Measurements from ENCODE around the gene TULP4. TPM values are rescaled to one million over a fixed set of nuclear protein-coding genes. Genes with fewer than 3 reads are reported as not detected.

The TULP4 gene
- total and polyA plus RNA-seq, 2 donors, result 5.3 to 293 TPM

GRCh38 chr6:158501360-158502262 is 189.3 kb downstream of the TULP4 start:
- Histone ChIP-seq H3K4me3 (ENCODE audit: low read depth, low read length) (no peak overlapping the region), H3K4me1 (ENCODE audit: insufficient read depth) (no peaks in the 10 kb centered on the region), H3K27ac (ENCODE audit: low read depth) (no peak overlapping the region), H3K36me3 (ENCODE audit: insufficient read depth) (peaks cover 8% of the 10 kb centered on the region)
- no peak for DNase-seq (ENCODE audit: extremely low spot score)
- WGBS, result 92% methylated on average over 26 of the region's 26 CpGs

GRCh38 chr6:158502263-158502950 is 190.1 kb downstream of the TULP4 start:
- 97% methylated on average over 43 of the region's 43 CpGs for WGBS
- H3K36me3 ChIP-seq (ENCODE audit: insufficient read depth), result peaks cover 8% of the 10 kb centered on the region
- H3K4me3 ChIP-seq (ENCODE audit: low read depth, low read length), result no peak overlapping the region
- no peaks in the 10 kb centered on the region for H3K4me1 ChIP-seq (ENCODE audit: insufficient read depth)
- no peak for DNase-seq (ENCODE audit: extremely low spot score)
- H3K27ac ChIP-seq (ENCODE audit: low read depth), result no peak overlapping the region

DNA sequence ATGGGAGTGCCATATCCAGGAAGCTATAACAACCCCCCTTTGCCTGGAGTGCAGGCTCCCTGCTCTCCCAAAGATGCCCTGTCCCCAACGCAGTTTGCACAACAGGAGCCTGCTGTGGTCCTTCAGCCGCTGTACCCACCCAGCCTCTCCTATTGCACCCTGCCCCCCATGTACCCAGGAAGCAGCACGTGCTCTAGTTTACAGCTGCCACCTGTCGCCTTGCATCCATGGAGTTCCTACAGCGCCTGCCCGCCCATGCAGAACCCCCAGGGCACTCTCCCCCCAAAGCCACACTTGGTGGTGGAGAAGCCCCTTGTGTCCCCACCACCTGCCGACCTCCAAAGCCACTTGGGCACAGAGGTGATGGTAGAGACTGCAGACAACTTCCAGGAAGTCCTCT is 191.0 kb downstream of the TULP4 start:
- 94% methylated on average over 7 of the region's 7 CpGs for WGBS
- DNase-seq (ENCODE audit: extremely low spot score), result no peak

GRCh38 chr6:158503846-158504245 is 191.6 kb downstream of the TULP4 start:
- no peak for DNase-seq (ENCODE audit: extremely low spot score)
- no peaks in the 10 kb centered on the region for H3K4me1 ChIP-seq (ENCODE audit: insufficient read depth)
- H3K4me3 ChIP-seq (ENCODE audit: low read depth, low read length), result no peak overlapping the region
- H3K36me3 ChIP-seq (ENCODE audit: insufficient read depth), result peaks cover 5% of the 10 kb centered on the region
- 96% methylated on average over 25 of the region's 25 CpGs for WGBS
- H3K27ac ChIP-seq (ENCODE audit: low read depth), result no peak overlapping the region

More for the DNA sequence above, 191.0 kb downstream of the TULP4 start:
- H3K27ac ChIP-seq (ENCODE audit: low read depth), result no peak overlapping the region
- no peaks in the 10 kb centered on the region for H3K4me1 ChIP-seq (ENCODE audit: insufficient read depth)
- no peak overlapping the region for H3K4me3 ChIP-seq (ENCODE audit: low read depth, low read length)
- peaks cover 8% of the 10 kb centered on the region for H3K36me3 ChIP-seq (ENCODE audit: insufficient read depth)

DNA sequence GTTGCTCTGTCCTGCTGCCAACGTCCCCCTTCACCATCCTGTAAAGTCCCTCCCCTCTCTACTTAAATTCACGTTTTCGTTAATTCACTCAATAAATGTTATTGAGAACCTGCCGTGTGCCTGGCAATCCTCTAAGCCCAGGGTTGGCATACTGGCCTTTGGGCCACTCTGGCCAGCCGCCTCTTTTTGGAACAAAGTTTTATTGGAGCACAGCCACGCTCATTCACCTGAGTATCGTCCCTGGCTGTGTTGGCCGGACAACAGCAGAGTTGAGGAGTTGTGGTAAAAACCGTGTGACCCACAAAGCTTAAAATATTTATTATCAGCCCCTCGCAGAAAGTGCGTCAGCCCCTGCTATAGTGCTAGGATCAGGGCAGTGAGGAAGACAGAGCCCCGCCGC is 192.9 kb downstream of the TULP4 start:
- H3K27ac ChIP-seq (ENCODE audit: low read depth), result no peak overlapping the region
- H3K4me1 ChIP-seq (ENCODE audit: insufficient read depth), result no peaks in the 10 kb centered on the region
- H3K4me3 ChIP-seq (ENCODE audit: low read depth, low read length), result no peak overlapping the region
- no peak for DNase-seq (ENCODE audit: extremely low spot score)
- WGBS, result 91% methylated on average over 13 of the region's 13 CpGs
- peaks cover 5% of the 10 kb centered on the region for H3K36me3 ChIP-seq (ENCODE audit: insufficient read depth)

GRCh38 chr6:158506601-158507000 is 194.3 kb downstream of the TULP4 start:
- no peak overlapping the region for H3K27ac ChIP-seq (ENCODE audit: low read depth)
- WGBS, result 66% methylated on average over 10 of the region's 10 CpGs

DNA sequence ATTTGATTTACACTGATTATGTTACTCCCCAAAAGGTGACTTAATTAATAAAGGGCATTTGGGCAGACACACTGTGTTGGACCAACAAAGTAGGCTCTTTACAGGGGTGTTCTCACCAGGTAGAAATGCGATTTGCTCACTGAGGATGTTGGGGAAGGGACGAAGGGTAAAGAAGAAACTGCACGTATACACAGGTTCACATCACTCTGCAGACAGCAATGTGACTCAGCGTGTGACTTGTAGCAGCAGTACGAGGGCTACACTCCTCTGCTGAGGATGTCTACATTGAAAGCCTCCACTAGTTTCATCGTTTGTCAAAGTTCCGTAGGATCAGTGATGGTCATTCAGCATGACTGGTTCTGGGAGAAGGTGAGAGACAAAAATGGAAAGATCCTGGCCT is 194.9 kb downstream of the TULP4 start:
- DNase-seq (ENCODE audit: extremely low spot score), result no peak
- H3K36me3 ChIP-seq (ENCODE audit: insufficient read depth), result peaks cover 3% of the 10 kb centered on the region
- no peak overlapping the region for H3K4me3 ChIP-seq (ENCODE audit: low read depth, low read length)
- H3K4me1 ChIP-seq (ENCODE audit: insufficient read depth), result no peaks in the 10 kb centered on the region
- H3K27ac ChIP-seq (ENCODE audit: low read depth), result no peak overlapping the region
- 92% methylated on average over 7 of the region's 7 CpGs for WGBS

More at GRCh38 chr6:158506601-158507000, 194.3 kb downstream of the TULP4 start:
- Histone ChIP-seq H3K4me3 (ENCODE audit: low read depth, low read length) (no peak overlapping the region), H3K4me1 (ENCODE audit: insufficient read depth) (no peaks in the 10 kb centered on the region), H3K36me3 (ENCODE audit: insufficient read depth) (peaks cover 5% of the 10 kb centered on the region)
- no peak for DNase-seq (ENCODE audit: extremely low spot score)

DNA sequence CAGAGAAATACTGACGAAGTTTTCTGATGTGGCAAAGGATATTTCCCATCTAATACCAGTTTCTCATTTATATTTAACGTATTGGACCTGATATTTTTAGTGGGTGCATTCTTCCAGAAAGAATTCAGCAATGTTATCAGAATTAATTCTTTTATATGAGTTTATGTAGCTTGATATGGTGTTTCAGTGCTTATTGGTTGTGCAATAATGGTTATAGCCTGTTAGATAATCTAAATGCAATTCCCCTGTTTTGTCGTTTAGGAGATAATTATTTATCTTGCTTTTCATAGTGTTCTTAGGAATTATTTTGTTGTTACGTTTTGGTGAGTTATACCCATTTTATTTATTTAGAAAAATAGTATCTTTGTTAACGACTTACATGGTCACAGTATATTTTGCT is 196.2 kb downstream of the TULP4 start:
- WGBS, result 90% methylated on average over 5 of the region's 5 CpGs
- no peaks in the 10 kb centered on the region for H3K36me3 ChIP-seq (ENCODE audit: insufficient read depth)
- DNase-seq (ENCODE audit: extremely low spot score), result no peak

DNA sequence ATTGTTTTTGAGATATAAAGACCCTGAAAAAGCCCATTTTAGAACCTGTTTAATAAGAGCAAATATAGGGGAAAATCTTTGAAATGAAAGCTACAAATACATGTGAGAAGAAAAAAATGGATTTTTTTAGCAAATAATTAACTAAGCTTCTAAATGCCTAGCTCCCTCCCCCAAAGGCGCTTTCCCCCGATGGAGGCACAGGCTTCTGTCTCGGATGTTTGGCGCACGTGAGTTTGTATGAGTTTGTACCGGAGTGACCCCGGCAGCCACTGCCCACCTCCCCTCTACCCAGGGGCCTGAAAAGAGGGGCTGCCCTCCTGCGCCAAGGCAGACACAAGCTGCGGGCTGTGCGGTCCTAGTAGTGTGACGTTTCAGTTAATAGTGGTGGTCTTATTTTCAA is 197.2 kb downstream of the TULP4 start:
- Histone ChIP-seq H3K4me3 (ENCODE audit: low read depth, low read length) (no peak overlapping the region), H3K27ac (ENCODE audit: low read depth) (no peak overlapping the region), H3K4me1 (ENCODE audit: insufficient read depth) (no peaks in the 10 kb centered on the region), H3K36me3 (ENCODE audit: insufficient read depth) (no peaks in the 10 kb centered on the region)
- no peak for DNase-seq (ENCODE audit: extremely low spot score)
- 95% methylated on average over 11 of the region's 11 CpGs for WGBS

More for the DNA sequence above, 196.2 kb downstream of the TULP4 start:
- H3K4me3 ChIP-seq (ENCODE audit: low read depth, low read length), result no peak overlapping the region
- H3K27ac ChIP-seq (ENCODE audit: low read depth), result no peak overlapping the region
- H3K4me1 ChIP-seq (ENCODE audit: insufficient read depth), result no peaks in the 10 kb centered on the region

- no peak overlapping the region for H3K27ac ChIP-seq (ENCODE audit: low read depth)
- no peak for DNase-seq (ENCODE audit: extremely low spot score)
- no peak overlapping the region for H3K4me3 ChIP-seq (ENCODE audit: low read depth, low read length)
- no peaks in the 10 kb centered on the region for H3K36me3 ChIP-seq (ENCODE audit: insufficient read depth)
- 76% methylated on average over 4 of the region's 4 CpGs for WGBS
- H3K4me1 ChIP-seq (ENCODE audit: insufficient read depth), result no peaks in the 10 kb centered on the region
These were observed 200.5 kb downstream of the TULP4 start for GRCh38 chr6:158512809-158513208.

GRCh38 chr6:158514176-158514575 is 201.9 kb downstream of the TULP4 start:
- Histone ChIP-seq H3K27ac (ENCODE audit: low read depth) (no peak overlapping the region), H3K36me3 (ENCODE audit: insufficient read depth) (no peaks in the 10 kb centered on the region), H3K4me3 (ENCODE audit: low read depth, low read length) (no peak overlapping the region), H3K4me1 (ENCODE audit: insufficient read depth) (no peaks in the 10 kb centered on the region)
- WGBS, result 86% methylated on average over 4 of the region's 4 CpGs
- no peak for DNase-seq (ENCODE audit: extremely low spot score)

DNA sequence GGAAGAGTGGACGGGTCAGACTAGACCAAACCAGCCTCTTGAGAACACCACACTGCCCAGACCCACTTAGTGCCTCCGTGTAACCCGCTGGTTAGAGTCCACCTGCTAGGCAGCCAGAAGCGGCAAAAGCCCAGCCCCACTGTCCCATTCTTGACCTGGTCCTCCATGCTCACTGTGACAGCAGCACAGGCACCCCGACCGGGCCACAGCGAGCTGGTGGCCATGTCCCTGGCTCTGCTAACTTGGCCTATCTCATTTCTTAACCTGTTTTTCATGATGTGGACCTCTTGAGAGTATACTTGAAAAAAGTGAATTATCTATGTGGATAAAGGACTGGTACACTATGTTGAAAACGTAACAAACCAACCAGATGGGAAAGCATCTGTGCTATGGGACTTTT is 202.7 kb downstream of the TULP4 start:
- H3K4me3 ChIP-seq (ENCODE audit: low read depth, low read length), result no peak overlapping the region
- H3K27ac ChIP-seq (ENCODE audit: low read depth), result no peak overlapping the region
- no peaks in the 10 kb centered on the region for H3K36me3 ChIP-seq (ENCODE audit: insufficient read depth)
- no peak for DNase-seq (ENCODE audit: extremely low spot score)
- H3K4me1 ChIP-seq (ENCODE audit: insufficient read depth), result no peaks in the 10 kb centered on the region
- 92% methylated on average over 8 of the region's 8 CpGs for WGBS

GRCh38 chr6:158516098-158516497 is 203.8 kb downstream of the TULP4 start:
- H3K36me3 ChIP-seq (ENCODE audit: insufficient read depth), result no peaks in the 10 kb centered on the region
- no peak for DNase-seq (ENCODE audit: extremely low spot score)
- H3K27ac ChIP-seq (ENCODE audit: low read depth), result no peak overlapping the region
- 29% methylated on average over 33 of the region's 33 CpGs for WGBS
- no peak overlapping the region for H3K4me3 ChIP-seq (ENCODE audit: low read depth, low read length)
- no peaks in the 10 kb centered on the region for H3K4me1 ChIP-seq (ENCODE audit: insufficient read depth)

DNA sequence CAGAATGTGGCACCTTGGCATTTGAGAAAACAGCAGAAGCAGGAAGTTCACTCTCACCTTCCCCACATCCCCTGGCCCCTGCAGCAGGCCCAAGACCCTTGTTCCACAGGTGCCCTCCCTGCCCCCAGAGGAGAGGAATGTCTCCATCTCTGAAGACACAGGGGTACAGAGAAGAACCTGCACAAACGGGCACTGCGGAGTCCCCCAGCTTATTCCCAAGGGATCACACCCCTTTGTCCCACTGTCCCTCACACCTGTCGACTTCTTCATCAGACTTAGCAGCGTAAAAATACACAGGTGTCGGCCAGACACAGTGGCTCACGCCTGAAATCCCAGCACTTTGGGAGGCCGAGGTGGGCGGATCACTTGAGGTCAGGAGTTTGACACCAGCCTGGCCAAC is 204.8 kb downstream of the TULP4 start:
- Histone ChIP-seq H3K36me3 (ENCODE audit: insufficient read depth) (no peaks in the 10 kb centered on the region), H3K4me3 (ENCODE audit: low read depth, low read length) (no peak overlapping the region), H3K27ac (ENCODE audit: low read depth) (no peak overlapping the region), H3K4me1 (ENCODE audit: insufficient read depth) (no peaks in the 10 kb centered on the region)
- WGBS, result 92% methylated on average over 8 of the region's 8 CpGs
- no peak for DNase-seq (ENCODE audit: extremely low spot score)
